GM23248 (cell line): ENCODE measurements around the gene RAD51B. TPM values are rescaled to one million over a fixed set of nuclear protein-coding genes. Genes with fewer than 3 reads are reported as not detected.

Source experiments
- DNase-seq: peaks from one replicate; pipeline ENCODE4 v3.0.0-alpha.2; 2015
- H2AFZ ChIP-seq: fragments of 200-600 bp; sonication (generic); 2 replicates; pipeline ENCODE4 v1.6.1; 2016; ENCODE audit warnings: antibody characterized with exemption
- H3F3A ChIP-seq: fragments of 200-600 bp; sonication (generic); 2 replicates; pipeline ENCODE4 v1.6.1; 2016; ENCODE audit warnings: mild to moderate bottlenecking, antibody characterized with exemption, mixed run types; ENCODE audit not compliant: insufficient read depth
- H3K27ac ChIP-seq: fragments of 200-600 bp; sonication (generic); 2 replicates; pipeline ENCODE4 v1.5.1; 2016; ENCODE audit warnings: mild to moderate bottlenecking
- H3K27me3 ChIP-seq: fragments of 200-600 bp; sonication (generic); replicated peaks from 2 replicates; pipeline ENCODE4 v1.6.1; 2016; ENCODE audit warnings: mild to moderate bottlenecking; ENCODE audit not compliant: insufficient read depth
- H3K36me3 ChIP-seq: fragments of 200-600 bp; sonication (generic); 2 replicates; pipeline ENCODE4 v1.6.1; 2016; ENCODE audit warnings: low read depth, mild to moderate bottlenecking
- H3K4me1 ChIP-seq: fragments of 200-600 bp; sonication (generic); 2 replicates; pipeline ENCODE4 v1.6.1; 2016; ENCODE audit warnings: mild to moderate bottlenecking; ENCODE audit not compliant: insufficient read depth
- H3K4me2 ChIP-seq: fragments of 200-600 bp; sonication (generic); one replicate; pipeline ENCODE4 v1.6.1; 2016; ENCODE audit warnings: mild to moderate bottlenecking; ENCODE audit not compliant: unreplicated experiment
- H3K4me3 ChIP-seq: fragments of 200-600 bp; sonication (generic); 2 replicates; pipeline ENCODE4 v1.5.1; 2016; ENCODE audit warnings: mild to moderate bottlenecking
- H3K79me2 ChIP-seq: fragments of 200-600 bp; sonication (generic); 2 replicates; pipeline ENCODE4 v1.6.1; 2016; ENCODE audit warnings: mild to moderate bottlenecking; ENCODE audit not compliant: insufficient read depth
- H3K9ac ChIP-seq: fragments of 200-600 bp; sonication (generic); 2 replicates; pipeline ENCODE4 v1.6.1; 2016; ENCODE audit warnings: mild to moderate bottlenecking
- H3K9me2 ChIP-seq: fragments of 200-600 bp; sonication (generic); 2 replicates; pipeline ENCODE4 v1.6.1; 2016; ENCODE audit warnings: mixed run types, mild to moderate bottlenecking, moderate library complexity; ENCODE audit not compliant: insufficient read depth
- H3K9me3 ChIP-seq: fragments of 200-600 bp; sonication (generic); one replicate; pipeline ENCODE4 v1.6.1; 2017; ENCODE audit warnings: low read depth
- H4K20me1 ChIP-seq: fragments of 200-600 bp; sonication (generic); 2 replicates; pipeline ENCODE4 v1.6.0; 2016; ENCODE audit not compliant: insufficient read depth
- EZH2 ChIP-seq: fragments of 200-600 bp; sonication (generic); IDR thresholded peaks from 2 replicates; pipeline ENCODE4 v1.6.1; 2018; ENCODE audit warnings: antibody characterized with exemption, mild to moderate bottlenecking; ENCODE audit not compliant: insufficient read depth, poor library complexity, severe bottlenecking
- EZH2phosphoT487 ChIP-seq: fragments of 200-600 bp; sonication (generic); IDR thresholded peaks from 2 replicates; pipeline ENCODE4 v1.6.1; 2018; ENCODE audit warnings: antibody characterized with exemption, moderate library complexity, mild to moderate bottlenecking, low read depth; ENCODE audit not compliant: insufficient read depth
- WGBS, 2 experiments: methylation state at CpG; one replicate each; pipeline ENCODE4 v1.1.6; 2015 to 2017; ENCODE audit warnings: low lambda C conversion rate in 2 of 2, low coverage in 1 of 2; ENCODE audit errors: missing lambda C conversion rate in 2 of 2; 5-methylcytosine and 5-hydroxymethylcytosine counted together
- in situ Hi-C: fragments of 300-500 bp; cut with MboI; formaldehyde crosslinking; loops from 2 replicates; pipeline ENCODE4 v1.15.0; 2020
- polyA plus RNA-seq: library from polyadenylated mRNA; unstranded; fragments of >200 nt; fragmentation: Nextera tagmentation; extraction: Ambion mirVana; gene quantifications from 2 replicates; pipeline ENCODE4 v1.2.1, GENCODE V29; 2016
- total RNA-seq: library from RNA; depleted of rRNA; stranded (reverse); fragments of >200 nt; shearing (Covaris generic); gene quantifications from 2 replicates; pipeline ENCODE4 v1.2.3, GENCODE V29; 2014

RAD51B gene
- total and polyA plus RNA-seq, 2 experiments from 2014 or later: 4.0 to 8.8 TPM

DNA sequence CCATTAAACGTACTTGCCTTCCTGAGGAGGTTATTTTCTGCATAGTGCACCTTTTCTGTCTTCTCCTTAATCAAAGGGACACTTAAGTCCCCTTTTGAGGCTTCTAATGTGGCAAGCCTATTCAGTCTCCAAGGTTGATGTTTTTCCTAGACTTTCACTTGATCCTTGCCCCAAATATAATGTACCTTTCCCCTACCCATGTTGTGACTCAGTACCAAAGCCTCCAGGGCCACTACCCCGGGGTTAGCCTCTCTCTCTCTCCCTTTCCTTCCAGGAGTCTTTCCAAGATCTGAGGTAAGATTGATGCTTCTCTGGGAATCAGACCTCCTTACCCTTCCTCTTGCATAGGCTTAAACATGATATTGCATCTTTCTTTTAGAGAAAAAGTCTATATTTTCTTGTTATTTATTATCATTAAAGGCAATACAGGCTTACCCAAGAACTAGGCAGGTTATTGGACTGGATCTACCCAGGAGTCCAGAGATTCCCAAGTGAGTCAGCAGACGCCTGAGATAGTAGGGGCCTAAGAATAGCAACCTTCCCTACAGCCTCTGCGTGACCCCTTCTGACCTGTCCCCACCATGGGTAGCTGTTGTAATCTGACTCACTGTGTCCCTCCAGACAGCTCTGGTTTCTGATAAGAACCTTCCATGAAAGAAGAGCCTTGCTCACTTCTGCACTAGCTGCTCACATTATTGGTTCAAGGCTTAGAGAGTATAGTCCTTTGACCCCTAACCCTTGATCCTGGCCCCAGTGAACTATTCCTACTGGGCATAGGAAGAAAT lies 800.4 kb downstream of the RAD51B start:
- no peak for TF ChIP-seq EZH2
- no peak for TF ChIP-seq EZH2phosphoT487
- Histone ChIP-seq H4K20me1 (no peaks in the 10 kb centered on the region), H3K4me2 (no peak overlapping the region), H3K79me2 (no peaks in the 10 kb centered on the region), H3K27me3 (no peaks in the 10 kb centered on the region), H3K9me3 (no peaks in the 10 kb centered on the region), H3F3A (no peaks in the 10 kb centered on the region), H3K4me1 (peaks cover 7% of the 10 kb centered on the region; the same call in 1 of the 2 replicates), H3K27ac (no peak overlapping the region), H3K9ac (no peak overlapping the region), H3K4me3 (no peak overlapping the region), H3K36me3 (no peaks in the 10 kb centered on the region), H3K9me2 (no peaks in the 10 kb centered on the region), H2AFZ (no peak overlapping the region)
- WGBS, 2 experiments: 44 to 54% methylated on average over 4 of the region's 4 CpGs
- peak; percentile 36 for DNase-seq
- in situ Hi-C loops: no loop called here

DNA sequence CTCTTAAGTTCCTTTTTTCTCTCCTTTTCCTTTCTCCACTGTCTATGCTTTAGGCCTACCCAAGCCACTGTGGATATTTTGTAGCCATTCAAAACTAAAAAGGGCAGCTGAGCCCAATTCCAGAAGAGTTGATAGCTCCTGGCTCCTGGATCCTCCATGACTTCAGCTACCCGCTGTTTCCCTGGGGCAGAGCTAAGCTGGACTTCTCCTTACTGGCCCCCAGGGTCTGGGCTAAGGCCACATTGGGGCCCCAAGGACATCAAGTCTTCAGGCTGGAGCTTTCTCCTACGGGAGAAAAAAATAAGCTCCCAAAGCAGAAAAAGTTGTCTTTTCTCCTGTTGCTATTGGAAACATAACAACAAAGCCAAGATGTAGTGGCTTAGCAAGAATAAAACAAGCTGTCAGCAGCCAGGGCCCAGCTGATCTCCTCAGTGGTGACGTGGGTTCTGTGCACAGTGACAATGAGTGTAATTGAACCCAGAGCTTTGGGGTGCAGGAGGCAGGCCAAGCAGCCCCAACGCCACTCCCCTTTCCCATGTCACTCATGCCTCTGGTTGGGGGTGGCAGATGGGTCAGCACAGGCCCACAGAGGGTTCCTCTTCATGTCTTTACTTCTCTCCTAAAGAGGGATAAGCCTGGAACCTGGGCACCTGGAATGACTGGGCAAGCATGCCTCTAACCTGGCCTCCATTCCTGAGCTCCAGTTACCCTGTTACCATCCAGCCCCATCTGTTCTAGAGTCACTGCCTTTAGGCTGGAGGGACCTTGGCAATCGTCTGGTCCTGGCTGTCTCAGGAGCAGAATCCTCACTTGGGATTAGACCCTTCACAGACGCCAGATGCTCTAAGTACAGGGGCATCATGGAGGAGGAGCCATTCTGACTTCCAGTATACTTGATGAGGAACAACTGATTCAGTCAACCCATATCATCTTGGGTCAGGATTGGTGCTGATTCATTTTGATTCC lies 802.1 kb downstream of the RAD51B start:
- Histone ChIP-seq H3K4me2 (no peak overlapping the region), H3K4me3 (no peak overlapping the region), H3F3A (no peaks in the 10 kb centered on the region), H2AFZ (no peak overlapping the region), H3K36me3 (no peaks in the 10 kb centered on the region), H3K9me2 (no peaks in the 10 kb centered on the region), H3K4me1 (peaks cover 7% of the 10 kb centered on the region; the same call in 1 of the 2 replicates), H3K27ac (peak overlapping the region; percentile 35; the same call in 1 of the 2 replicates), H3K79me2 (no peaks in the 10 kb centered on the region), H3K27me3 (no peaks in the 10 kb centered on the region), H3K9ac (peak overlapping the region; percentile 59; the same call in 1 of the 2 replicates), H3K9me3 (no peaks in the 10 kb centered on the region), H4K20me1 (no peaks in the 10 kb centered on the region)
- DNase-seq: peak; percentile 83
- WGBS, 2 experiments: 30 to 42% methylated on average over 6 of the region's 6 CpGs
- in situ Hi-C loops: no loop called here
- no peak for TF ChIP-seq EZH2
- TF ChIP-seq EZH2phosphoT487: no peak

DNA sequence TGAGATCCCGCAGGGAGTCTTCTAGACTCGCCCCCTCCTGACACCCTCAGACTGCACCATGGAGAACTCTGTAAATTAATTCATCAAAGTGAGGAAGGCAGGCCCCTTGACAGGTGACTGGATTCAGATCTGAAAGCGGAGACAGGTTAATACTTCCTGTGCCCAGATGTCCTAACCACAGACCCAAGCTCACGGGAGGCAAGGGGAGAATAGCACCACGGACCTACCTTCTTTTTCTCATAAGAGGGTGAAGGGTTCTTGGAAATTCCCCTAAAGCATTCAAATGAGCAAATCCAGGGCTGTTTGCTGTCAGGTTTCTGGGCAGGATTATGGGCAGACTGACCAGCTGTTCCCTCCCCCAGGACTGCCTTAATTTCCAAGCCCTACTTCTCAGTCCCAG lies 803.3 kb downstream of the RAD51B start:
- Histone ChIP-seq H2AFZ (no peak overlapping the region), H3K4me3 (no peak overlapping the region), H3K27me3 (no peaks in the 10 kb centered on the region), H3K9me2 (no peaks in the 10 kb centered on the region), H3F3A (no peaks in the 10 kb centered on the region), H3K79me2 (no peaks in the 10 kb centered on the region), H3K9me3 (no peaks in the 10 kb centered on the region), H3K27ac (no peak overlapping the region), H3K36me3 (no peaks in the 10 kb centered on the region), H3K4me1 (peaks cover 7% of the 10 kb centered on the region; the same call in 1 of the 2 replicates), H3K4me2 (no peak overlapping the region), H4K20me1 (no peaks in the 10 kb centered on the region), H3K9ac (no peak overlapping the region)
- in situ Hi-C loops: no loop called here
- no peak for DNase-seq
- TF ChIP-seq EZH2phosphoT487 (no peak), EZH2 (no peak)
- WGBS, 2 experiments: 96 to 99% methylated on average over 5 of the region's 5 CpGs

DNA sequence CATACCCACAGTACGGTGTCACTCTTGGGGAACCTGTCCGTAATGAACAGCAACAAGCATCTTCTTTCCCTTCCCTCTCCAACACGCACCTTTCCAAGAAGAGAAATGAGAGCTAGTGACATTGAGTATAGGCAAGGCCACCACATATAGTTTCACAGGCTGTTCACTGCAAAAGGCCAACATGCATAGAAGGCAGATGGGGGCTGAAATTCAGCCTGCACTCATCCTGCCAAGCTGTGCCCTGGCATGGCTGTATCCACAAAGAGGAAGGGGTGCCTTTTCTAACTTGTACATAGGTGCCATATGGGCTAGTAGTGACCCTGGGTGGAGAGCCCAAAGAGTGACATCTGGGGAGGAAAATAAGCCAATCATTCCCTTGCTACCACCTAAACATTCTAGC lies 803.7 kb downstream of the RAD51B start:
- Histone ChIP-seq H3K79me2 (no peaks in the 10 kb centered on the region), H3K9me2 (no peaks in the 10 kb centered on the region), H3K4me1 (peaks cover 7% of the 10 kb centered on the region; the same call in 1 of the 2 replicates), H3K9me3 (no peaks in the 10 kb centered on the region), H3K36me3 (no peaks in the 10 kb centered on the region), H3K27me3 (no peaks in the 10 kb centered on the region), H3K27ac (no peak overlapping the region), H4K20me1 (no peaks in the 10 kb centered on the region), H2AFZ (no peak overlapping the region), H3K9ac (no peak overlapping the region), H3F3A (no peaks in the 10 kb centered on the region), H3K4me2 (no peak overlapping the region), H3K4me3 (no peak overlapping the region)
- 95 to 99% methylated on average over 3 of the region's 3 CpGs for WGBS, 2 experiments
- in situ Hi-C loops: no loop called here
- DNase-seq: no peak
- TF ChIP-seq EZH2: no peak
- TF ChIP-seq EZH2phosphoT487: no peak
